IMR-90 (cell line): ENCODE data around the gene CCDC137. TPM values are rescaled to one million over a fixed set of nuclear protein-coding genes. Genes with fewer than 3 reads are reported as not detected.

ENCODE experiments used
- BHLHE40 ChIP-seq: fragments of 150-350 bp; IDR thresholded peaks from 2 replicates; pipeline ENCODE4 v1.6.1; 2016; ENCODE audit warnings: mild to moderate bottlenecking, low read depth, low read length
- CEBPB ChIP-seq: IDR thresholded peaks from 2 replicates; pipeline ENCODE4 v1.6.1; 2012; ENCODE audit warnings: low read depth, low read length, improper control_type of control experiment
- CHD1 ChIP-seq: IDR thresholded peaks from 2 replicates; pipeline ENCODE4 v1.6.1; 2012; ENCODE audit warnings: low read depth, low read length, improper control_type of control experiment
- ELK1 ChIP-seq: fragments of 150-350 bp; IDR thresholded peaks from 2 replicates; pipeline ENCODE4 v1.6.1; 2016; ENCODE audit warnings: low read depth, mild to moderate bottlenecking, low read length, moderate library complexity, borderline replicate concordance
- MAFK ChIP-seq: IDR thresholded peaks from 2 replicates; pipeline ENCODE4 v1.6.1; 2012; ENCODE audit warnings: low read depth, low read length, improper control_type of control experiment
- POLR2A ChIP-seq: IDR thresholded peaks from 2 replicates; pipeline ENCODE4 v1.6.1; 2012; ENCODE audit warnings: mild to moderate bottlenecking, low read depth, low read length
- polyA plus RNA-seq, 3 experiments: library from polyadenylated mRNA; depleted of rRNA; stranded (reverse); fragments of >200 nt; gene quantifications; 2 replicates each; pipeline ENCODE4 v1.2.3, GENCODE V29; 2012; ENCODE audit warnings: low replicate concordance in 1 of 3
- total RNA-seq: library from RNA; depleted of rRNA; stranded (reverse); fragments of >200 nt; gene quantifications from 2 replicates; pipeline ENCODE4 v1.2.3, GENCODE V29; 2012

Gene CCDC137
- total and polyA plus RNA-seq, 2 of the 4 experiments (the other 2 are of a cell fraction): 7.5 to 18.4 TPM

GRCh38 chr17:81666342-81667191 is at the start of gene CCDC137, which contains the start of gene OXLD1 (continued):
- TF ChIP-seq ELK1 (no peak), BHLHE40 (no peak), CHD1 (no peak), POLR2A (peak; percentile 81), CEBPB (no peak), MAFK (no peak)
